Measurements from ENCODE around the gene ZFP91.

The ZFP91 gene

DNA sequence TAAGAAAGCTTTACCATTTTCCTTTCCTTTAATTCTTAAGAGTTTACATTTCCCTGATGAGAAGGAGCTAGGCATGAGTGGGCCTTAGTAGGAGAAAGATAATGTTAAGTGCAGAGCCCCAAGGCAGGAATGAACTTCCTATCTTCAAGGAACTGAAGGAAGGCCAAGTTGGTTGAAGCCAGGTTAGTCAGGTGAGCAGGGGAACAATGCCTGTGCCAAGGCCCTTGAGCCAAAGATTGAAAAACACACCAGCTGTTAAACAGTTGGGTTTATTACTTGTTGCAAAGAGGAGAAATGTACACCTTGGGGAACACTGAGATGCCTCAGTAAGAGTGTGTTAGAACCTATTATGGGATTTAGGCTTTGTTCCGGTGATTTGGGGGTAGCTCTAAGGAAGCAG, 53.6 kb downstream of the ZFP91 start:
- DNase-seq = no peak

DNA sequence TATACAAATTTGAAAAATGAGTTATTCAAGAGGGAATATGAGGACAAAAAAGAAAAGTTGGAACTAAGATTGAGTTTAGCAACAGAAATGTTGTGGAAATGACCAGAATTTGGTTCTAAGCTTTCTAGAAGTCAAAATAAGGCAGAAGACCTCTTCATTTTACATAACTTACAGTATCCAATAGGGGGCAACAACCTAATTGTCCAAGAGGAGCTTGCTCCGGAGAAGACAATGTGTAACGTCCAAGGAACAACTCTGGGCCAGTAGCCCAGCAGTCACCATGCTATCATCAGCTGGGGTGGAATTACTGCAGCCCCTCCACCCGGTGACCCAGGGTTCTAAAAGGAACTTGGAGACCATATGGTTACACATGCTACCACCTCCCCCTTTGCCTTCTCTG, 57.7 kb downstream of the ZFP91 start:
- no peak for DNase-seq

DNA sequence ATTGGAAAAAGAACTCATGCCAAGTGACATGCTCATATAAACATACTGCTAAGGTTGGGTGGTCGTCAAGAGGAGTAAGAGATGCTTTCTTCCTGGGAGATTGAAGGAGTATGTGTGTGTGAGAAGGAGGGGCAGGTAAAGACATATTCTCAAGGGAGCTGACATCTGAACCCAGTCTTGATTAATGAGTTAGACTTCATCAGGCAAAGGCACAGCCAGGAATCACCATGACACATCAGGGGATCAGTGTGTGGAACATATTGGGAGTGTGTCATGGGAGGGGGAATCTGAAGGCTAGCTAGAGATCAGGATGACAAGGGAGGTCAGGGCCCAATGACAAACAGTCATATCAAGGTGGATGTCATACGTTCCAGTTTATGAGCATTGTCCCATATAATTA, 58.5 kb downstream of the ZFP91 start:
- no peak for DNase-seq

DNA sequence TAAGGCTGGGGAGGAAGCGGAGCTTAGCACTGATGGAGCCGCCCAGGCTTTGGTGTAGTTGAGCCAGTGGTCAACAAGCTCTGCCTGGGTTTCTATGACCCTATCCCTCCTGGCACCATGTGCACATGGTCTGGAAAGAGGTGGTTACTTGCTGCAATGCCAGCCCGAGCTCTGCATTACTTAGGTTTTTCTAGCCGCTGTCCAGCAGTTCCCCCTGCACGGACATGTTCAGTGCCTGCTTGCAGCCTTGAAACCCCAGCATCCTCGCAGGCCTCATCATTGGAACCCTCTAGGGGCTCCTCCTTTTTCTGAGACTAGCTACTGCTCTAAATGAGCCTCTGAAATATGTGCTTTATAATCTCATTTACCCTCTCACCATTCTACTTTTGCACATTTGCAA, 60.2 kb downstream of the ZFP91 start:
- DNase-seq = no peak

DNA sequence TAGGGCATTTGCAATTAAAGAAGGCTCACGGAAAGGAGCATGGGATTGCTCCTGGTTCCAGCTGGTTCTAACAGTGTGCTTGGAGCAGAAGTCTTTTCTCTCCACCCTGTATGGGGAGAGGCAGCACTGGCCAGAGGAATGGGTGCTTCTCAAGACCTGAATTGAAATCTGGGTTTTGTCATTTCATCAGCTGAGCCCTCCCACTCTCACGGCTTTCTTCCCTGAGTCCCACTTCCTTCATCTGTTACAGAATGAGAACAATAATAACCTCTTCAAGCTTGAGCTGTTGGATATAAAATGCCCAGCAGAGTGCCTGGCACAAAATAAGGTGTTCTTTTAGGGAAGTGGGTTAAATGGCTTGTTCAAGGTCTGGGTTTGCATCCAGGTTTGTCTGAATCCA, 60.8 kb downstream of the ZFP91 start:
- DNase-seq = no peak

DNA sequence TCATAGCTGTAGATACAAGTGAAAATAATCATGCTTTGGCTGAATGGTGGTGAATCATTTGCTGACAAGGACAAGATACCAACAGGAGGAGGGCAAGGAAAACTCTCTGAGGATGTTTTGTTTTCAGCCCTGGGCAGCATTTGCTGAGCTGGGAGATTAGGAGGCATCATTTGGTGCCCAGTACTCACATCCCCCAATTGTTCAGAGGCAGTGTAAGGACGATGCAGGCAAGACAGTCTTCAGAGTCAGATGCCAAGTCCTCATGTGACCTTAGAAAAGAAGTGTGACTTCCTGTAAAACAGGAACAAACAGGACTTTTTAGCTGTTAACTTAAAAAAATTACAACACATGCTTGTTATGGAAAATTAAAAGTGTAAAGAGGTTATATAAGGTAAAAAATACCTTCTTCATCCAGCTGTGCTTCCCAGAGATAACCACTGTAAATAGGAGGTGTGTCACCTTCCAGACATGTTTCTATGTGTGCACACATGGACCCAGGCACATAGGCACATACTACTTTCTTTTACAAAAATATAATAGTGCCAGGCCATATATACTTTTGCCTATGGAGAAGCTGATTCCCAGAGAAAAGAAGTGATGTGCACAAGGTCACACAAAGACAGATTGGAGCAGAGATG, 61.6 kb downstream of the ZFP91 start:
- no peak for DNase-seq

DNA sequence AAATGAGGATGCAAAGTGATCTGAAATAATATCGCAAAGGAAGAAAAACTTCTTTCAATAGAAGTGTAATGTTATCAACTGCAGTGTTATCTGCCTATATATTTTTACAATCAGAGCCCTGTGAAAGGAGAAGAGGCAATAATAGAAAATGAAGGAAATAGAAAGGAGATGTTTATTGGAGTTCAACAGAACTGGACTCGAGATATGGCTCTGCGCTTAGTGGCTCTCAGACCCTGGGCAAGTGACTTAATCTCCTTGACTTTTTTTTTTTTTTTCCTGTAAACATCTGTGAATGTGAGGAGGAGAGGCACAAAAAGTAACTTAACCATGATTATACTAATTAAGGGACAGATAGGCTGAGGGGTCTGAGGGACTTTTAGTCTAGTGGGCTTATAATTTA, 62.5 kb downstream of the ZFP91 start:
- DNase-seq = no peak

DNA sequence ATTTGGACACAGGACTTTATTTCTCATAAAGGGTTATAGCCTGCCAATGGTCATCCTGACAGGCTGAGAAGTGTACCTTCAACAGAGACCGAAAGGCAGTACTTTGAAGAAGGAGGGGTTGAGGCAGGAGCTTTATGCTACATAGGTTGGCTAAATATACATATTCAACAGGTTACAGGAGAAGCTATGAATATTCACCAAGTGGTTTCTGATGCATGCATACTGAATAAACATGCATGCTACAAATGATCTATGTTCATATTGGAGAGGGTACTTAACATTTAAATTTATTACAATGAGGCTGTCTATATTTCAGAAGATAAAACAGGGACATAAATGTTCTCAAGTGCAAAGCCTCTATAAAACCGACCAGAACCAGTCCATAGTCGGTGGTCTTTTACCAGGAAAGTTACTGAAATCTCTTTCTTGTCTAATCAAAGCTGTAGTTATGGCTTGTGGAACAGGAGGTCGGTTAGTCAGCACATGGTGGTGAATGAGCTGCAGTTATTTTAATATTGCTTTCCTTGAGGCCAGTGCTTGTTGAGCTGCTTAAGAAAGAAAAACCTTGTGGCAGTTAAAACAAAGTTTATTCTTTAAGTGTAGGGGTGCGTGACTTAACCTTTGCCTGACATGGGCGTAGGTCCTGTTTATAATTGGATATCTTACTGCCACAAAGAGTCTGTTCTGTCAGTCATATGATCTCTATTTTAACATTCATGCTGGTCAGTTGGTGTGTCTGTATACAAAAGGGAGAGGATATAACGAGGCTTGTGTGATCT, 63.1 kb downstream of the ZFP91 start:
- DNase-seq = no peak

DNA sequence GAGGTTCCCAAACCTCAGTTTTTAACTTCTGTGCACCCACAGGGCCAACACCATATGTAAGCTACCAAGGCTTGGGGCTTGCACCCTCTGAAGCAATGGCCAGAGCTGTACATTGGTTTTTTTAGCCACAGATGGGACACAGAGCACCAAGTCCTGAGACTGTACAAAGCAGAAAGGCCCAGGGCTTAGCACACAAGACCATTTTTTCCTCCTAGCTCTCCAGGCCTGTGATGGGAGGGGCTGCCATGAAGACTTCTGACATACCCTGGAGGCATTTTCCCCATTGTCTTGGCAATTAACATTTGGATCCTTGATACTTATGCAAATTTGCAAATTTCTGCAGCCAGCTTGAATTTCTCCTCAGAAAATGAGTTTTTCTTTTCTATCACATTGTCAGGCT, 67.0 kb downstream of the ZFP91 start:
- DNase-seq = no peak

DNA sequence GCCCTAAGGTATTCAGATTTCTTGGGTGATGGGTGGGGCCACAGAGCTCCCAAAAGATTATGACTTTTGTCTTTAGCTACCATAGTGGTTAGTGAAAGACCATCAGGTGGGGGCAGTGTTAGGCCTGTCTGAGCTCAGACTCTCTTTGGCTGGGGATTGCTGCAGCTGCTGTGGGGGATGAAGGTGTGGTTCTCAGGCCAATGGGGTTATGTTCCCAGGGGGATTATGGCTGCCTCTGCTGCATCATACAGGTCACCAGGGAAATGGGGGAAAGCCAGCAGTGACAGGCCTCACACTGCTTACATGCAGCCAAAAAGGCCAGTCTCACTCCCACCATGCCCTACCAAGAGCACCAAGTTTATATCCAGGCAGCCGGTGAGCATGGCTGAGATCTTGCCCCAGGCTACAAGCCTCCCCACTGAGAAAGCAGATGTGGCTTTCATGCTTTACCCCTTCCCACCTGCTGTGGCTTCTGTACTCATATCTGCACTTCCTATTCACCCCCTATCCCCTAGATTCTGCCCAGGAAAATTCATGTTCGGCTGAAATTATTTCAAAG, 68.4 kb downstream of the ZFP91 start:
- DNase-seq = no peak

DNA sequence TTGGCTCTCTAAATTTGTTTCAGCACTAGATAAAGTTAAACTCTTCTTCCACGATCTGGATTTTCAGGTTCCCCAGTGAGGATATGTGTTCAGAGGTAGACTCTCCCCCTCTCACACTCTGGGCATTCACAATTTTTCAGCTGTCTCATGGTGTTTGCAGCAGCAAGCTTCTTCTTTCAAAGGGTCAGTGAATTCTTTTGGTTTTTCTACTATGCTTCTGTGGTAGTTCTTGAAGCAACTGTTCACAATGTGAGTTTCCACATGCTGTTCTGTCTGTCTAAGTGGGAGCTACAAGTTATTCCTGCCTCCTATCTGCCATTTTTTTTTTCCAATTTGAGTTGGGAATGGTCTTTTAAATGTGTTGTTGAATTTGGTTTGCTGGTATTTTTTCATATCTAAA, 69.0 kb downstream of the ZFP91 start:
- DNase-seq = no peak

DNA sequence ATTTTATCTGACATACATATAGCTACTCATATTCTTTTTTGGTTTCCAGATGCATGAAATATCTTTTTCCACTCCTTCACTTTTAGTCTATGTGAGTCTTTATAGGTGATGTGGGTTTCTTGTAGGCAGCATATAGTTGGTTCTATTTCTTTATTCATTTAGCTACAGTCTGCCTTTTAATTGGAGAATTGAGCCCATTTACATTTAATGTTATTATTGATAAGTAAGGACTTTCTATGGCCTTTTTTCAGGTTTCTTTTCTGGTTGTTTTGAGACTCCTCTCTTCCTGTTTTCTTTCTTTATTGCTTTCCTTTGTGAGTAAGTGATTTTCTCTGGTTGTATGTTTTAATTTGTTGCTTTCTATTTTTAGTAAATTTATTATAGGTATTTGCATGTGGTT, 70.8 kb downstream of the ZFP91 start:
- DNase-seq = no peak

DNA sequence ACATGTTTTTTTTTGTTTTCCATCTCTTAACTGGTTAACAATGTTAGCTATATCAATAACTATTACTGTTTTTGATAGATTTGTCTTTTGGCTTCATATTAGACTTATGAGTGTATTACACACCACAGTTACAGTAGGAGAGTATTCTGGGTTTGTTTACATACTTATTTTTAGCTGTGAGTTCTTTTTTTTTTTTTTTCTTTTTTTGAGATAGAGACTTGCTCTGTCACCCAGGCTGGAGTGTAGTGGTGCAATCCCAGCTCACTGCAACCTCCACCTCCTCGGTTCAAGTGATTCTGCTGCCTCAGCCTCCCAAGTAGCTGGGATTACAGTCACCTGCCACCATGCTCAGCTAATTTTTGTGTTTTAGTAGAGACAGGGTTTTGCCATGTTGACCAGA, 71.6 kb downstream of the ZFP91 start:
- DNase-seq = no peak

DNA sequence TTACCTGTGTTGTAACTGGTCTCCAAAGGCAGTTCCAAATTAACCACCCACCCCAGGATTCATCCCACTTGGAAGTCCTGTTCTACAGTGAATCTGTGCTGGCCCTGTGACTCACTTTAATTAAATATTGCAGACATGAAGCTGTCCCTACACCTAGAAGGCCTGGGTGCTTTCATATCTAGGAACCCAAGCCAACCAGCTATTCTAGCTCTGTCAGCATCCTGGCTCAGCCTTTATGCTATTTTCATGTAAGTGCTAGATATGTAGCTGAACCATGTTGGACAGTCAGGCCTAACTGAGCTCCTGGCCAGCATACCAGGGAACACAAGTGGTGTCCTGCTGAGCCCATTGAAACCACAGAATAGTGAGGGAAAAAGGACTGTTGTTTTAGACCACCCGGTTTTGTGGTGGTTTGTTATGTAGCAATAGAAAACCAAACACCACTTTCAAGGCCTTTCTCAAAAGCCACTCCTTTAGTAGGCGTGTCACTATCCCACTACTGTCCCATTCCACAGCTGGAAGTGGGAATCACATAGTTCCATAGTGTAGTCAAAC, 73.9 kb downstream of the ZFP91 start:
- no peak for DNase-seq

DNA sequence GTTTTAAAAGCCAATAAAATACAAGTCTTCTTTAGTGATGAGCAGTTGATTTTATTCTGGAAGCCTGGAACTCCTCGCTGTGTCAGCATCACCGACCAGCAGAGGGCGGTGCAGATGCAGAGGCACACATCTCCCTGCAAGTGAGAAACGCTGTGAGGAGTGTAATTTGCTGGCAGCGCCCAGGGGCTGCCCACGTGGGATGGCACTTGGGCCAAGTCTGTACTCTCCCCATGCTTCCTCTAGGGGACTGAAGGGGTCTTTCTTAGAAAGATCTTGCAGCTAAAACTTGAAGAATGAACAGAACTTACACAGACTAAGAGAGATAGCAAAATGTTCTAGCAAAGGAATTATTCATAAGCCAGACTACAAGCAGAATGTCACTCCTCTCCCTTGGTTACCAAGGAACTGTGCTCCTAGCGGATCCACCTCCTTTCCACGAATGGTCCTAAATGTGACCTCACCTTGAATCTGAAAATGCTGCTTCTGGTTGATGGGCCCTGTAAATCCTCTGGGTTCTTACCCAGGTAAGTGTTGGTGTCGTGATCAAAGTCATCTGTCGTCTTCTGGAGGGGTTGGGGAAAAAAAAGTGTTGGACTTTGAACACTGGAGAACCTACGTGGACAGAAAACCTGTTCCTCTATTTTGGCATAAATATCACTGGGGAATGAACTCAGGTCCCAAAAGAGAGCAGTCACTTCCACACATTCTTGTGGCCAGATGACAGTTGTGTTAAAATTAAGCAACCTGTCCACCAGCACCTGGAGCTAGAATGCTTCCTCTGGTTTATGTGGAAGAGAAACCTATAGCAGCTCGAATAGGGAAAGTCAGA, 75.4 kb downstream of the ZFP91 start:
- peak; percentile 29 for DNase-seq

DNA sequence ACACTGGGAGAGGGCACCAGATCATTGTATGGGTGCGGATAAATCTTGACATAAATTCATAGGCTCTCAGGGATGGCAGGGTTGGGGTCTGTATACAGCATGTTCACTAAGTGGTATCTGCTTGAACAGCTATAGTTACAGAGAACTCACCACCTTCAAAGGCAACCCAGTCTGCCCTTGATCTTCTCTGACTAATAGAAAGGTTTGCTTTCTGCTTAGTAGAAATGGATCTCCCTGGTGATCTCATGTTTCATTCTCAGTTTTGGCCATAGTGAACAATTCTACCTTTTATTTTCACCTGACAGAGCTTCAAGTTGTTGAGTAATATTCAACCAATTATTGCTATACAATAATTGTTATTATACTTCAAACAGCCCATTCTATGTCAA, 76.0 kb downstream of the ZFP91 start:
- no peak for DNase-seq

DNA sequence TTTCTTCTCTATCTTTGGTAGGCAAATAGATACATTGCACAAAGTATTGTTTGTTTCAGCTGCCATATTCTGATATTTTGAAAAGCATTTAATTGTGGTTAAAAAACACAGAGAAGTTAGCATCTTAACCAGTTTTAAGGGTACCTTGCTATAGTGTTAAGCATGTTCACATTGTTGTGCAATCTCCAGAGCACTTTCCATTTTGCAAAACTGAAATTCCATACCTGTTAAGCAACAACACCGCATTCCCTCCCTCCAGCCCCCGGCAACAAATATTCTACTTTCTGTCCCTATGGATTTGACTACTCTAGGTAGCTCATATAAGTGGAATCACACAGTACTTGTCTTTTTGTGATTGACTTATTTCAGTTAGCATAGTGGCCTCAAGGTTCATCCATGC, 77.5 kb downstream of the ZFP91 start:
- no peak for DNase-seq

DNA sequence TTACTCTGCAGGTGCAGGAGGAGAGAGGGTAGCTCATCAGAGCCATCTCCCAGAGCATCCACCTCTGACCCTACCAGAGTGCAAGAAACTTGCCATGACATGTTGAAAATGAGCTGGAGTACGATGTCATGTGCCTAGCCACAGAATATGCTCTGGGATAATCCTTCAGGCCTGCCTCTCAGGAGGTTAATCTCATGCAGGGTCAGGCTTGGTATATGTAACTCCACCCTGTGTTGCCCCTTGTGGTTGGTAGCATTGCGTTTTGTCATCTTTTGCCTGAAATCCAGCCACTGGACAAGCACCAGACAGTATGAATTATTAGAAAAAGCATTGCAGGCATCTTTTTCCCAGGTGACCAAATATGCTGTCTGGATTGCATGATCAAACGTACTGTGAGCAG, 79.8 kb downstream of the ZFP91 start:
- no peak for DNase-seq

DNA sequence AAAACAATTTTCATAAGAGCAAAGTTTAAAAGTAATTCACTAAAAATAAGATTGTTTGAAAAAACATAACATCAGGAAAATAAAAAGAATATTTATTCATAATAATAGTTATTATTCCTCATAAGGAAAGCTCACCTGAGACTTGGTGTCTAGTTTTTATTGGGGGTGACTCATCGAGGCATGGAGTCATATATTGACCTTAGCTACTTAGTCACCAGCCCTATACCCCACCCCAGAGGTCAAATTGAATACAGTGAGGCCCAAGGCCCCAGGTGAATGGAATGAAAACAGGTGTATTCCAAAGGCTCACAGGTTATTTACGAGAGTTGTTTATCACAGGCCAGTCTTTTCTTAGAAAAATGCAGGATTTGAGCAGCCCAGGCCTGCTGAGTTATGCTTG, 80.5 kb downstream of the ZFP91 start:
- no peak for DNase-seq

DNA sequence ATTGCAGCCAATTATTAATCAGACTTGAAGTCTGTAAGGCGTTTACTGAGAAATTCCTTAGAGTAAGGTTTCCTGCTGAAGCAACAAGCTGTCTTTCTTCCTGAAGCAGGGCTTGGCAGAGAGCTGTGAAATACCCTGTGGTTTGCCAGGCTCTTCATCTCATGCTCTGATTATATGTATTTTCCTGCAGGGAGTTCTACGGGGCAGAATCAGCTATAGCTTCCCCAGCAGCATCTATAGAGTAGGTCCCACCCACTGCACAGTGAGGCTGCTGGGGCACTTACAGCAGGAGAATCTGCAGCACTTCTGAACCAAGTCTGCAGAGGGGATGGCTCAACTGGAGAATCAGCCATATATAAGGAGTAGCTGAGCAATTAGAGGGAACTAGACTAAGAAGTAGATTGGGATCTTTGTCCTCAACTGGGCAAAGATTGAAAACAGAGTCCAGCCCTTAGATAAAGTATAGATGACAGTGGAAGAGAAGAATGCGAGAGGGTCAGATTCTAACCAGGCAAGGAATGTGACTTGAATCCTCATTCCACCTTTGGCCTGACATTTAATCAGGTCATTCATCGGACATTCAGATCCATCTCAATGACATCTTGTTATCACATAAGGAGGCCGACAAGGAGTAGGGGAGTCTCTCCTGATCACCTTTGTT, 81.2 kb downstream of the ZFP91 start:
- DNase-seq = no peak

All from NCI-H2171 treated with DMSO at 0.1 percent for 48 hours (cell line).